Muscle of arm (tissue), 14 donors: ENCODE data around the gene ZNF814. TPM values are rescaled to one million over a fixed set of nuclear protein-coding genes. Genes with fewer than 3 reads are reported as not detected.
A peak's percentile ranks its signal among the peaks of the same experiment; 100 is the strongest.
"Not testable (repeated sequence)": the region's sequence is repeated elsewhere in the genome, so short reads cannot be mapped to it uniquely, and the experiment has no call there.

Source experiments
- DNase-seq: peaks from one replicate; pipeline ENCODE4 v3.0.0-alpha.2; 2013
- long read RNA-seq, 11 donors: transcript quantifications; one replicate each; lab custom pipeline, GENCODE V29; 2026
- polyA plus RNA-seq, 12 donors: library from polyadenylated mRNA; unstranded; fragments of 120-200 nt; gene quantifications; one replicate each; pipeline ENCODE4 v1.2.1, GENCODE V29; 2013; ENCODE audit not compliant: insufficient read length in 12 of 12

ZNF814 gene
- polyA plus RNA-seq: 10 to 100 TPM in 11 of 12 donors, not detected in 1; 17.0 to 56.5 (median 27.9) TPM
- long read RNA-seq, donor 1, transcript ZNF814-207 (1 exons, 2,496 nt): minor isoform, 21 of 92 reads
- long read RNA-seq, donor 1, transcript ZNF814-202 (1 exons, 2,277 nt): major isoform, 31 of 92 reads
- long read RNA-seq, donor 1, transcript ZNF814-208 (3 exons, 528 nt): minor isoform, 6 of 92 reads
- long read RNA-seq, donor 1, partial matches to known transcripts: 24 of 92 reads
- long read RNA-seq, donor 1, other reads (novel, unspliced or antisense): 6 of 92 reads
- long read RNA-seq, donor 2, transcript ZNF814-207 (1 exons, 2,496 nt): minor isoform, 5 of 17 reads
- long read RNA-seq, donor 2, transcript ZNF814-202 (1 exons, 2,277 nt): major isoform, 11 of 17 reads
- long read RNA-seq, donor 2, partial matches to known transcripts: 0 of 17 reads
- long read RNA-seq, donor 2, other reads (novel, unspliced or antisense): 0 of 17 reads
- long read RNA-seq, donor 3, transcript ZNF814-202 (1 exons, 2,277 nt): major isoform, 5 of 11 reads
- long read RNA-seq, donor 3, transcript ZNF814-207 (1 exons, 2,496 nt): major isoform, 5 of 11 reads
- long read RNA-seq, donor 3, partial matches to known transcripts: 0 of 11 reads
- long read RNA-seq, donor 3, other reads (novel, unspliced or antisense): 0 of 11 reads
- long read RNA-seq, donor 4, transcript ZNF814-207 (1 exons, 2,496 nt): major isoform, 7 of 10 reads
- long read RNA-seq, donor 4, partial matches to known transcripts: 0 of 10 reads
- long read RNA-seq, donor 4, other reads (novel, unspliced or antisense): 0 of 10 reads
- long read RNA-seq, donor 5, transcript ZNF814-202 (1 exons, 2,277 nt): major isoform, 13 of 28 reads
- long read RNA-seq, donor 5, transcript ZNF814-207 (1 exons, 2,496 nt): minor isoform, 6 of 28 reads
- long read RNA-seq, donor 5, partial matches to known transcripts: 6 of 28 reads
- long read RNA-seq, donor 5, other reads (novel, unspliced or antisense): 0 of 28 reads
- long read RNA-seq, donor 6, partial matches to known transcripts: 0 of 8 reads
- long read RNA-seq, donor 6, other reads (novel, unspliced or antisense): 0 of 8 reads
- long read RNA-seq, donor 7, transcript ZNF814-202 (1 exons, 2,277 nt): major isoform, 7 of 11 reads
- long read RNA-seq, donor 7, partial matches to known transcripts: 0 of 11 reads
- long read RNA-seq, donor 7, other reads (novel, unspliced or antisense): 0 of 11 reads
- long read RNA-seq, donor 8, transcript ZNF814-207 (1 exons, 2,496 nt): major isoform, 14 of 27 reads
- long read RNA-seq, donor 8, transcript ZNF814-202 (1 exons, 2,277 nt): minor isoform, 9 of 27 reads
- long read RNA-seq, donor 8, partial matches to known transcripts: 0 of 27 reads
- long read RNA-seq, donor 8, other reads (novel, unspliced or antisense): 0 of 27 reads
- long read RNA-seq, donor 9, transcript ZNF814-202 (1 exons, 2,277 nt): major isoform, 6 of 11 reads
- long read RNA-seq, donor 9, transcript ZNF814-207 (1 exons, 2,496 nt): minor isoform, 5 of 11 reads
- long read RNA-seq, donor 9, partial matches to known transcripts: 0 of 11 reads
- long read RNA-seq, donor 9, other reads (novel, unspliced or antisense): 0 of 11 reads
- long read RNA-seq, donor 10, transcript ZNF814-202 (1 exons, 2,277 nt): major isoform, 11 of 34 reads
- long read RNA-seq, donor 10, transcript ZNF814-207 (1 exons, 2,496 nt): minor isoform, 8 of 34 reads
- long read RNA-seq, donor 10, partial matches to known transcripts: 14 of 34 reads
- long read RNA-seq, donor 10, other reads (novel, unspliced or antisense): 0 of 34 reads
- long read RNA-seq, donor 11, transcript ZNF814-202 (1 exons, 2,277 nt): major isoform, 8 of 19 reads
- long read RNA-seq, donor 11, partial matches to known transcripts: 0 of 19 reads
- long read RNA-seq, donor 11, other reads (novel, unspliced or antisense): 0 of 19 reads

GRCh38 chr19:57888560-57889231, at the start of gene ZNF814:
ZNF814 (minus strand) TSS chr19:57889037; CDS start chr19:57888802, 235 bp downstream.
- peak; percentile 71 for DNase-seq

DNA sequence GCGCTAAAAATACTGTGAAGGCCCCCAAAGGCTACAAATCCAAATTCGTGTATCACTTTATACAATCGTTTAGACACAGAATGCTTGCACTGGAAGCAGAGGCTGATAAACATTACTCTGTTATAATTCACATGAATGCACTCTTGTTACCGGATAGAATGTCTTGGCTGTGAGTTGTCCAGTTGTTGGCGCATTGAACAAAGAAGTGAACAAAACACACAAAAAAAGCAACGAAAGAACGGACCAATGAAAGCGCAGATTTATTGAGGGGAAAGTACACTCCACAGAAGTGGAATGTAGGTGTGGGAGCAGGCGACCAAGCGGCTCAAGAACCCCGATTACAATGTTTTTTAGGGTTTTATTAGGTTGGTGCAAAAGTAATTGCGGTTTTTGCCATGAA, 46.9 kb upstream of the ZNF814 start:
- DNase-seq: no peak

- DNase-seq: peak; percentile 83
Measured at GRCh38 chr19:57934820-57935665, 46.2 kb upstream of the ZNF814 start, which contains the start of gene ZNF418. ZNF418 (minus strand) TSS chr19:57935402; CDS start chr19:57933822, 1,580 bp downstream.

DNA sequence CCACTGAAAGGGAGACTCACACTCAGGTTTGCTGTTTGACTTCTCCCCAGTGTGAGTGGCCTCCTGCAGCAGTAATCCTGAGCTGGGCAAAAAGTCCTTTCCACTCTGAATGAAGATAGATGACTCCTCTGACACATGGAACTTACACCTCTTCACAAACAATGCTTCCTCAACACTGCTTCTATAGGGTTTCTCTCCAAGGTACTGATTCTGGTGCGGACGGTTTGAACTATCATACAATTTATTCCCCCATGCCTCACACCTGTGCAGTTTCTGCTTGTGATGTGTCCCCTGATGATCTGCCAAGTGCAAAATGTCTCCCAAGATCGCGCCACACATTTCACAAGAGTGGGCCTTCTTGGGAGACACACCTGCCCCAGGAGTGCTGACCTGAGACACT, 38.8 kb upstream of the ZNF814 start:
- DNase-seq: no peak

- peak; percentile 92 for DNase-seq
Measured at GRCh38 chr19:57916168-57916995, 27.5 kb upstream of the ZNF814 start, which contains the start of gene ZNF417. ZNF417 (minus strand) TSS chr19:57916592; CDS start chr19:57916411, 181 bp downstream.

DNA sequence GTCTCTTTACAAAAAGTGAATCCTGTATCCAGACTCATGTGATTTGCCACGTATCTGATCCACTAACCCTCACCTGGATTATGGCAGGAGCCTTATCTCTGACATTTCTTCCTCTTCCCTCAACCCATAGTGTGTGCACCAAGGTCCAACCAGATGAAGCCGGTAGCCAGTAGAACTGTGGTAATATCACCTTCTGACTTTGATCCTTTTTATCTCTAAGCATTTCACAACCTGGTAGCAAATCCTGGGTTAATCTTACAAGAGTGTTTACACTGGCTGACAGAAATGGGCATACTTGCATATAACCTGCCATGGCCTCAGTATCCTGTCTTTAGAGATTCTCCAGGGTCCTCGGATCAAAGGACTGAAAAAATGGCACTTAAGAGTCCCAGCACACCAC, 25.7 kb upstream of the ZNF814 start:
- no peak for DNase-seq

DNA sequence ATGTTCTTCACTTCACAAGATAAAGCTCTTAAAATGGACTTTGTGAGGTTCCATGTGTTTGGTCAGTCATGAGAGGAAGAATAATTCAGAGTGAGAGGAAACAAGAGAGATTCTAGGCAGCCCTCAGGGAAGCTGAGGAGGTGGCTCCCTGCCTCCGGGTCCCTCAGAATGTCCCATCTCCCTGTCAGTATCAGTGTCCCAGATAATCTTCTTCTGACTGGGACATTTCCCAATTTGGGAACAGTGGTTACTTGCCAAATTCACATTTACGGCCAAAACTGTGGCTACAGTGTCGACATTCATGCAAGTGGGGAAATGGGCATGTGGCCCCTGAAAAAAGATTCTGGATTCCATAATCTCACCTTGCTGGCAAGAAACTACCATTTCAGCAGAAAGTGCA, 18.6 kb upstream of the ZNF814 start:
- DNase-seq: no peak

GRCh38 chr19:57905258-57905657, 16.4 kb upstream of the ZNF814 start:
- DNase-seq: no peak

GRCh38 chr19:57903618-57904184, 14.9 kb upstream of the ZNF814 start:
- no peak for DNase-seq

GRCh38 chr19:57900311-57900710, 11.5 kb upstream of the ZNF814 start:
- no peak for DNase-seq

DNA sequence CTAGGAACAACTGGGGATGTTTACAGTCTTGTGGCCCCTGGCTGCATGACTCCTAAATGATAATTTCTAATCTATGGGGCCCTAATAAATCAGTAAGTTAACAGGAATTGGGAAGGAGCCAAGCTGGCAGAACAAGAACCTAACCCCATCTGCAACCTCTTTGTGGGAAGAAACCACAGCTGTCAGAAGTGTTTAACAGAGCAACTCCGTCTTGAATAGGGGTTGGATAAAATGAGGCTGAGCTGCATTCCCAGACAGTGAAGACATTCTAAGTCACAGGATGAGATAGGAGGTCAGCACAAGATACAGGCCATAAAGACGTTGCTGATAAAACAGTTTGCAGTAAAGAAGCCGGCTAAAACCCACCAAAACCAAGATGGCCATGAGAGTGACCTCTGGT, 1.9 kb upstream of the ZNF814 start:
- not testable (repeated sequence) for DNase-seq

DNA sequence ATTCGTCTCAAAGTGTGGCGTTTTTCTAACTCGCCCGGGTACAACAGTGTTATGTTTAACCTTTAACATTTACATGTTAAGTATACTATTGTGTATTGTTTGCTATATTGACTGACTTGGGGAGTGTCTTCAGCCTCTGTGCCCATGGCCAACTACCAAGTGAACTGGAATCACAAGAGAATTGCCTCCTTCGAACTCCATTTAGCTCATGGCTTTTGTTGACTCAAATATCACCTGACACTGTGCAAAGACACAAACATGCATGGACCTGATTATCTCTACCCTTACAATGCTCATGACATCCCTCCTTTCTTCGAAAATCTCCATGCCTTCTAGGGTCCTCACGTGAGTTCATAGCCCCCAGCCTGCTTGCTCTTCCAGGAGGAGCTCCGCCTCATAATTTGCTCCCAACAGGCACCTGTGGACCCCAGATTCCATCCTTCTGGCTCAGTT, 704 bp downstream of the ZNF814 start:
- DNase-seq: no peak

DNA sequence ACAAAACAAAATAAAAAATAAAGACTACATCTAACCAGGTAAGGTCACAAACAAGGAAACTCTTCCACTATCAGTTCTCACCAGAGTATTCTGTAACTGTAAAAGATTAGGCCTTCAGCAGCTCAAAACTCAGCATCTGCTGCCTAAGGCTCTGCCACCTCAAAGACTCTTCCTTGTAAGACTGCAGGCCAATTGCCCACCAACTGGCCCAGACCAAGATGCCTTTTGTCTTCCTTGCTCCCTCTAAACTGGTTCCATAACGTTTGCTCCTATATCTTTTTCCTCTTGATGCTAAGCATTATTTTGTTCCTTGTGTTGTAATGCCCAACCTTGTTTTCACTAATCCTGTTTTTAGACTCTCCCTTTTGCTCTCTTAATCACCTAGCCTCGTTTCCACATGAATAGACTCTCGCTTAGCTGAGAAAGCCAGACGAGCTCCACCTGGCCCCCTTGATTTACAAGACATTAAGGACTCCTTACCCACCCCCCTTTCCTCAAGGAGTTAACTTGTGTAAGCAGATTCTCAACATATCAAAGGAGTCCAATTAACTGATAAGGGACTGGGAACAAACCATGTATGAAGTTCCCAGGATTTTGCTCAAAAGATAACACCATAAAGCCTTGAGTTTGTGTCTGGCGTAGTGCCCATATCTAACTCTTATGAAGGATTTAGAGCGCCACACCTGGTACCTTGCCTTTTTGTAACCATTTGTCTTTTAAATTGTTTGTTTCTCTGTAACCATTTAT, 1.5 kb downstream of the ZNF814 start:
- no peak for DNase-seq

GRCh38 chr19:57886046-57886445, 2.8 kb downstream of the ZNF814 start:
- no peak for DNase-seq

GRCh38 chr19:57873883-57874799, 14.7 kb downstream of the ZNF814 start:
- DNase-seq: not testable (repeated sequence)
